SHP77 treated with DMSO at 0.1 percent for 48 hours (cell line): ENCODE data around the gene CNTNAP2.

Source experiments
- DNase-seq: peaks from one replicate; lab custom pipeline; 2025; lab: John Stamatoyannopoulos, UW

The CNTNAP2 gene

GRCh38 chr7:146773506-146773905, 656.9 kb downstream of the CNTNAP2 start:
- DNase-seq = no peak

GRCh38 chr7:146781352-146782116, 664.9 kb downstream of the CNTNAP2 start:
- DNase-seq = no peak

GRCh38 chr7:146787266-146787665, 670.7 kb downstream of the CNTNAP2 start:
- DNase-seq = no peak

GRCh38 chr7:146788008-146788407, 671.4 kb downstream of the CNTNAP2 start:
- no peak for DNase-seq

GRCh38 chr7:146791344-146792285, 675.0 kb downstream of the CNTNAP2 start:
- no peak for DNase-seq

GRCh38 chr7:146804620-146805019, 688.0 kb downstream of the CNTNAP2 start:
- DNase-seq = no peak

DNA sequence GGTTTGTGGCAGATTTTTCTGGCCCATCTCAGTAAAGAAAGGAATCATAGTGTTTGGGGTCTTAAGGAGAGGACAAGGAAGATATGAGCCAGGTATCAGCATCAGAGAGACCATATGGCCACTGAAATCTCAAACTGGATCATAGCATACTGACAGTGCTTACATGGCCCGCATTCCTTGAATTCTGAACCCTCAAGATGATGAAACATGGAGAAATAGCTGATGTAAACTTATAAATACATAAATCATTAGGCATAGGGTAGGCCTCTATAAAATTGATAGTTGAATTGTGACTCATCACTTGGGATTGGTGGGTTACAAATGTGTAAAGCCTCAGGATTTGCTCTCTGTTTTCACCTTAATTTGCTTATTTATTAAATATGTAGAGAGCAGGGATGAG, 688.5 kb downstream of the CNTNAP2 start:
- no peak for DNase-seq

DNA sequence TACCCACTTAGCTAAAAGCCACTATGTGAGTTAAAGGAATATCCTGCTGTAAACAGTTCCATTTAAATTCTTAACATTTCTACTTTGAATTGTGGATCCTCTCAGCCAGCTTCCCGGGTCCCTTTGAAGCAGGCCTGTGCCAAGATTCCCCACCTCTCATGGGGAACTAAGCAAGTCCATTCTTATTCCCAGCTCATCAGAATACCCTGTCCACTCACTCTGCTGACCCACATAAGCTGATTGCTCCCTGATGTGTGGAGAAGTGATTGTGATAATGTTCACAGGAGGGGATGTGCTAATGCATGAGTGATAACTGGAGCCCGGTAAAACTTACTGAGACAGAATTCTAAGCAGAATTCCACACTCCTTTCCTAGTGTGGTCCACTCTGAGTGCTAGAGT, 709.7 kb downstream of the CNTNAP2 start:
- no peak for DNase-seq

- no peak for DNase-seq
Observed at GRCh38 chr7:146830686-146831085, 714.1 kb downstream of the CNTNAP2 start.

DNA sequence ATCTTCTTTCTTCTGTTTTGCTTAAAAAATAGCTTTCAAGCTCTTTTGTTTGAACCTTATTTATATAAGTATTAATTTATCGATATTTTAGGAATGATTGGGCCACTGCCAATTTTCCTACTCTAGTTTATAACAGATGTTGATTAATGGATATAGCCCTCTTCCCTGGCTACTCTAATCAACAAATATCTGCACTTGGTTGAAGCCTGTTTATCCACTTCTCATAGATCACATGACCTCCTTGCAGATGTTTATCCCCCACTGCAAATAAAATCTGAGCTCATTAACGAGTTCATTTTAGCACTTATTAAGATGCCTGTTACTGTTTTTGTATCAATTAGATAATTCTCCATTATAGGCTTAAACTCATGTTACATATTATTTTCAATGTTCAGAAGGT, 715.3 kb downstream of the CNTNAP2 start:
- no peak for DNase-seq

GRCh38 chr7:146844405-146844804, 727.8 kb downstream of the CNTNAP2 start:
- no peak for DNase-seq

GRCh38 chr7:146858690-146859089, 742.1 kb downstream of the CNTNAP2 start:
- no peak for DNase-seq

- DNase-seq = no peak
Observed at GRCh38 chr7:146861701-146862100, 745.1 kb downstream of the CNTNAP2 start.

DNA sequence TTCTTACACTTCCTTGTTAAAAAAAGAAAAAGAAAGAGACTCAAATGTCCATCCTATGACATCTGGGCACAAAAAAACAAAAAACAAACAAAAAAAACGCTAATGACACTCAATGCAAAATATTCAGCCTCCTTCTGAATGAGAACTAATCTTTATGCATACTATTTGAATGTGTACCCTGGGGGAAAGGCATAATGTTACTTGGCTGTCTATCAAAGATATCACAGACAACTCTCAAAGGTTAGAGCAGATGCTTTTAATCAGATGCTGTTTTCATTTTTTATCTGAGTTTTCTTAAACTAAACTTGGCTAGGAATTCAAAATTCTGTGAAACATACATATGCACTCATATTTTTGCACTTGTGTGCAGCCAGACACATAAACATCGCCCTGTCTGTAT, 745.8 kb downstream of the CNTNAP2 start:
- no peak for DNase-seq

- DNase-seq = no peak
Observed at GRCh38 chr7:146864644-146865043, 748.0 kb downstream of the CNTNAP2 start.

GRCh38 chr7:146865696-146866095, 749.1 kb downstream of the CNTNAP2 start:
- no peak for DNase-seq

- DNase-seq = no peak
Observed at GRCh38 chr7:146874722-146875121, 758.1 kb downstream of the CNTNAP2 start.

DNA sequence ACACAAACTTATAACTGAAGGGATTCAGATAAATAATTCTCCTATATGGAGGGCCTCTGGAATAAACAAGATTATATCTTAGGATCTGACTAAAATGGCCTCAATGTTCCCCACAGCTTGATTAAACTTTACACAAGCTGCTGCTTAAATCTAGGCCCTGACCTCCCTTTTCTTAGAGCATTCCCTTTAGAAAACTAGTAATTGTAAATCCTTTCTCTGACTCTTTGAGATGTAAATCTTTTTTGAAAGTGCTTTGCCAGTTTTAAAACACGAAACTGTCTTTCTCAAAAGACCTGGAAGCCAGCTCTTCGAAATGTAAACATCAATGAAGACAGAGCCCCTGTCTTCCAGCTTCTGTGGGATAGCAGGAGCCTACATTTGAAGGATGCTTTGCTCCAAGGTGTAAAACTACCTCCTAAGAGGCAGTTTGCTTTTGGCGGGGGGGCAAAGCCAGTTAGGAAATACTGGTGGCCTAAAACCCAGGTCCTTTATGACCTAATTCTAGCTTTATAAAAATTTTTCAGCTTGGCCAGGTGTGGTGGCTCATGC, 758.7 kb downstream of the CNTNAP2 start:
- DNase-seq = no peak

DNA sequence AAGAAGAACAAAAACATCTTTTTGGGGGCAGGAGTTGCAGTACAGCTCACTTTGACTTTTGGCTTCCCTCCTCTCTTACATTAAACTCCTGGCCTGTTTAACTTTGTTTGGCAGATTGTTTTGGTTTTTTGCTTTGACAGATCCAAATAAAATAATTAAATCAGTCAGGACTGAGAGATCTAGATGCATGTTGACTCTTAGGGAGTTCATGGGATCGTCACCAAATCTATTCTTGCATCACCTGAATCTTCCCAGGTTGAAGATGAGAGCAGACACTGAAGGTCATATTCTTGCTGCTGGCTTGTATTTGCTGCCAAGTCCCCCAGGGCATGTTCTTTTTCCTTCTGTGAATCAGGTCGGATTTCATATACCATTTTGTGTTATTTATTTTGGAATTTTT, 759.4 kb downstream of the CNTNAP2 start:
- no peak for DNase-seq

- DNase-seq = no peak
Observed at GRCh38 chr7:146876411-146876810, 759.8 kb downstream of the CNTNAP2 start.

GRCh38 chr7:146878901-146879300, 762.3 kb downstream of the CNTNAP2 start:
- no peak for DNase-seq

- no peak for DNase-seq
Observed at GRCh38 chr7:146885231-146885630, 768.6 kb downstream of the CNTNAP2 start.
